GM13976 (cell line): Measurements from ENCODE around the gene MBNL2.

Experiments used
- DNase-seq: peaks from one replicate; pipeline ENCODE4 v3.0.0; 2012; ENCODE audit warnings: low spot score
- CTCF ChIP-seq: IDR thresholded peaks from 2 replicates; pipeline ENCODE4 v1.5.1; 2012; ENCODE audit warnings: borderline replicate concordance, mild to moderate bottlenecking; ENCODE audit not compliant: insufficient read depth; ENCODE audit errors: extremely low read depth, missing control alignments, control extremely low read depth
- in situ Hi-C: fragments of 300-500 bp; cut with MboI; formaldehyde crosslinking; loops from one replicate; pipeline ENCODE4 v1.12.0; 2022; ENCODE audit warnings: low sequenced_read_pairs, mixed read lengths, inconsistent platforms; ENCODE audit not compliant: unreplicated experiment

The MBNL2 gene

GRCh38 chr13:97215325-97215724, 6.8 kb upstream of the MBNL2 start:
- in situ Hi-C loops = no loop called here
- no peak for TF ChIP-seq CTCF
- DNase-seq = no peak

GRCh38 chr13:97219226-97219625, 2.9 kb upstream of the MBNL2 start:
- in situ Hi-C loops = no loop called here
- DNase-seq = no peak
- TF ChIP-seq CTCF = no peak

GRCh38 chr13:97220151-97220900, 1.8 kb upstream of the MBNL2 start:
- in situ Hi-C loops = no loop called here
- no peak for TF ChIP-seq CTCF
- no peak for DNase-seq

- DNase-seq = no peak
- no peak for TF ChIP-seq CTCF
- in situ Hi-C loops = no loop called here
Measured at GRCh38 chr13:97221046-97221445, 1.1 kb upstream of the MBNL2 start.

- DNase-seq = no peak
- no peak for TF ChIP-seq CTCF
- in situ Hi-C loops = no loop called here
Measured at GRCh38 chr13:97221466-97221865, 667 bp upstream of the MBNL2 start.

- DNase-seq = no peak
- in situ Hi-C loops = no loop called here
- no peak for TF ChIP-seq CTCF
Measured at GRCh38 chr13:97223037-97223710, 1.0 kb downstream of the MBNL2 start.
